HG03457 (cell line): ENCODE measurements around the gene BCORL1.

ENCODE experiments used
- ATAC-seq: cut with Tn5 transposase; IDR thresholded peaks from one replicate; pipeline ENCODE4 v1.9.1; 2021; ENCODE audit warnings: moderate number of reproducible peaks; ENCODE audit not compliant: unreplicated experiment

BCORL1 gene

GRCh38 chrX:129961180-129962083, 21.0 kb upstream of the BCORL1 start:
- ATAC-seq = peak; percentile 91

DNA sequence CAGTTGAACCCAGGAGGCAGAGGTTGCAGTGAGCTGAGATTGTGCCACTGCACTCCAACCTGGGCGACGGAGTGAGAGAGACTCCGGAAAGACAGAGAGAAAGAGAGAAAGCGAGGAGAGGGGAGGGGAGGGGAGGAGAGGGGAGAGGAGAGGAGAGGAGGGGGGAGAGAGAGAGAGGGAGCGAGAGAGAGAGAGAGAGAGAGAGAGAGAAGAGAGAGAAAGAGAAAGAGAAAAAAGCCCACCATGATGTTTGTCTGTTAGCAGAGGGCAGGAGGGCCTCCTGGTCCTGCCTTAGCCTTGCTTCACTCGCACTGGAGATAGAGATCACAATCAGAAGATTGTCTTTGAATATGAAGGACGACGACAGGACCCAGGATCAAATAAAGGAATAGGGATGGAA, 18.7 kb upstream of the BCORL1 start:
- ATAC-seq = no peak

- no peak for ATAC-seq
Measured at GRCh38 chrX:129965166-129965565, 17.3 kb upstream of the BCORL1 start.

GRCh38 chrX:129968968-129969367, 13.5 kb upstream of the BCORL1 start:
- ATAC-seq = no peak

DNA sequence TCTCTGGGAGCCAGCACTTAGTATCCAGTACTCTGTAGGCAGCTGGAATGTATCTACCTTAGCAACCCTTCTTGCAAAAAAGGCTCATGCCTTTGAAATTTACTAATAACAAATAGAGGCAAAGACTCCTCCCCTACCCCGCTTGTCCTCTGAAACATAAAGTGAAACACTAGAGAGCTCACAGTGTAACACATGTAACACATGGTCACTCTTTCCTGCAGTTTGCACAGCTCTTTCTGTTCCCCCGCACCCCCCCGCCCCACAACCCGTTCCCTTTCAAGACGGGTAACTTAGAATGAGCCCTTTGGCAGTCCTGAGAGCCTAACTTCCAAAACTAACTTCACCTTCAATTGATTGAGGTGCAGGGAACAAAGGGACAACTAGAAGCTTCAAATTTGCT, 6.0 kb upstream of the BCORL1 start:
- no peak for ATAC-seq

DNA sequence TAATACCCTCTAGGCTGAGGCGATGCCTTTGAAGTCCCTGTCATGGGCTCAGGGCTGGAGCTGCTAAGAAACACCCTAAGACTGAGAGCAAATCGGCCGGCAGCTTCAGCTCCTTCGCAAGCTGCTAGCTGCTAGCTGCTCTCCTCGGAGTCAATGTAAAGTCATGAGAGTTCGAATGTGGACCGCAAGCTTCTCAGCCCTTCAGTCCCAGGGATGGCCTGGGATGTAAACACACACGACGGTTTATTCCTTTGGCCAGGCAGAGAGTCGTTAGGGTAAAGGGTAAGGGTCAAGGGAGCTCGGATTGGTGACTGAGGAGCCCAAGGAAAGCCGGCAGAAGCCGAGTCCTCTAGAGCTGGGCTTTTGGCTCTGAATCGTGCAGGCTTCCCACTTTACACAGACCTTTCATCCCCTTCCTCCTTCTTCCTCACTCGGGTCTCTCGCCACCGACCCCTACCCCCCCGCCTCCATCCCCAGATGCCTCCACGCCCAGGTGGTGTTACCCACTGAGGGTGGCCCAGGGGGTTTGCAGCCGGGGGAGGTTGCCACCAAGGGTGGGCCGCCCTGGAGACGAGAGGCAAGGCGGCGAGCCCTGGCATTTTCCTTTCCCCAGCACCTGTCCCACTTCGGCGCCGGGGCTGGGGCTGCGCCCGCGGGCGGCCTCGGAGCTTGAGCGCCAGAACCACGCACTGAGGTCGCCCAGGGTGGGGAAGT, 3.1 kb upstream of the BCORL1 start:
- no peak for ATAC-seq

- ATAC-seq = no peak
Measured at GRCh38 chrX:129980001-129980401, 2.4 kb upstream of the BCORL1 start.

- no peak for ATAC-seq
Measured at GRCh38 chrX:129980540-129981199, 1.8 kb upstream of the BCORL1 start.

GRCh38 chrX:129981200-129981553, 1.3 kb upstream of the BCORL1 start:
- ATAC-seq = no peak

DNA sequence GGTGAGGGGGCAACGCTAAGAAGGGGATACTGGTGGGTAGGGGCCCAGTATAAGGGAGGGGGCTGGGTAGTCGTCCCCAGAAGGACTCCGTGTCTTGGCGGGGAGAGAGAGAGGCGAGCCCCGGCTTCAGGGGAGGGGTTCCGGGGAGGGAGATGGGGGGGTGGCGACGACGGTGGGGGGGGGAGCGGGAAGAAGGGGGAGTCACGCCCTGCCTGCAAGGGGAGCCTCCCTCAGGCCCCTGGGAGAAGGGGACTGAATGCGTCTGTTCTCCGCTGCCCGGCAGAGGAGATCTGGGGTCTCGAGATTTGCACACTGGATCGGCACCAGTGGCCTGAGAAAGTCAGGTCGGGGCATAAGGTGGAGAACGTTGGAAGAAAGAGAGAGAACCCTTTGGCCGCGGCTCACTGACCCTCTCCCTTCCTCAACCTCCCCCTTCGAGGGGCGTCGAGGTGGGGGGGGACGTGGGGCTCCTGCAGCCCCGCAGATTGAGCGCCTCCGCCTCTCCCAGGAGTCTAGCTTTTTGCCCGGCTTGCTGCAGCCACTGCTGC, 609 bp upstream of the BCORL1 start:
- no peak for ATAC-seq

DNA sequence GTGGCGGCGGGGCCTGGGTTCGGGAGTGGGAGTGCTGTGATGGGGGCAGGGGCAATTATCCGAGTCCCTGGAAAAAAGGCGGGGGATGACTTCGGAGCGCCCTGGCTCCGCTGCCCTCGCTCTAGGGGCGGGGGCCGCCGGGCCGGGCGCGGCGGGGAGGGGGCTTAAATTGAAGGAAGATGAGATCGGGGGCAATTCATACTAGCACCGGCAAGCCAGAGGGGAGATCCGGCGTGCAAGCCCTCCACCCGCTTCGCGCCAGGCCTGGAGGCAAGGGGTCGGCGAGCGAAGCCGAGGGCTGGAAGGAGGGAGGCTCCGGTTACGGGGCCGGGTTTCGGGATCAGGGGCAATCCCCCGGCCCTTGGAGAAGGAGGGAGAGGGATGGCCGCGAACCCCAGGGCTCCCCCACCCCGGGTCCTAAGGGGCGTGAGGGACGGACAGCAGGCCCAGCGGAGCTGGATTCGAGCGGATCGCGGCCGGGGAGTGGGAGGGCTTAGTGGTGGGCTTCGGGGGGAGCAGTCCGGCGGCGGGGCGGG, 1.2 kb downstream of the BCORL1 start:
- no peak for ATAC-seq

DNA sequence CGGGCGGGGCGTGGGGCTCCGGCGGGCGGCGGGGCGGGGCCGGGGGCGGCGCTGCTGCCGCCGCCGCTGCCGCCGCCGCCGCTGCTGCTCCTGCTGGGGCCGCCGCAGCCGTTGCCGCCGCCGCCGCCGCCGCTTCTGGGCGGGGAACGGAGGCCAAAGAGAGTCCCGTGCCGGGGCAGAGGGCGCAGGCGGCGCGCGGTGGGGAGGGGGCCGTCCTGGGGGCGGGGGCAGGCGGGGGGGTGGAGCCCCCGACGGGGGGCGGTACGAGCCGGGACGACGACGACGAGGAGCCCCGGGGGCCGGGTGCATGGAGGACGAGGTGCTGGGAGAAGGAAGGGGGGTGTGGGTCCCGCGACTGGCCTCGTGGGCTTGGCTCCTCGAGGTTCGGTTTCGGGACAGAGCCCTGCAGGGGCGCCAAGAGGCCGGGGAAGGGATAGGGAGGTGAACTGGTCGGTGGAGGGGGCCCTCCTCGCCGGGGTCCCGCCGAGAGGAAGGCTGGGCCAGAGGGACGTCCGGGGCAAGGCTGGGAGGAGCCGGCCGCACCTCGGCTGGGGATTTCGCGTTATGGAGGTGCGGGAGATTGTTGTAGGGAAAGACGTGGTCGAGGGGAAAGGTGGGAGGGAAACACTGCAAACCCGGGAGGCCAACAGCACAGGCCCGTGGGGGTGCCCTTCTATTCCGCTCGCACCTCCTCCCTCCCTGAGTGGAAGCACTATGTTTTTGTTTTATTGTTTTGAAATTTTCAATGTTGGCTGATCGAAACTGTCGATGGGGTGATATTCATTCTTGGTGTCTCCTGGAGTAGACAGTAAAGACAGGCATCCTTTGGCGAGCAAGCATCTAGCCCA, 1.9 kb downstream of the BCORL1 start:
- ATAC-seq = no peak

- no peak for ATAC-seq
Measured at GRCh38 chrX:129987871-129988270, 5.4 kb downstream of the BCORL1 start.

GRCh38 chrX:129992181-129992580, 9.7 kb downstream of the BCORL1 start:
- ATAC-seq = no peak

- ATAC-seq = no peak
Measured at GRCh38 chrX:129996120-129996519, 13.7 kb downstream of the BCORL1 start.

GRCh38 chrX:129997086-129997485, 14.7 kb downstream of the BCORL1 start:
- no peak for ATAC-seq

GRCh38 chrX:129998021-129998420, 15.6 kb downstream of the BCORL1 start:
- ATAC-seq = no peak

DNA sequence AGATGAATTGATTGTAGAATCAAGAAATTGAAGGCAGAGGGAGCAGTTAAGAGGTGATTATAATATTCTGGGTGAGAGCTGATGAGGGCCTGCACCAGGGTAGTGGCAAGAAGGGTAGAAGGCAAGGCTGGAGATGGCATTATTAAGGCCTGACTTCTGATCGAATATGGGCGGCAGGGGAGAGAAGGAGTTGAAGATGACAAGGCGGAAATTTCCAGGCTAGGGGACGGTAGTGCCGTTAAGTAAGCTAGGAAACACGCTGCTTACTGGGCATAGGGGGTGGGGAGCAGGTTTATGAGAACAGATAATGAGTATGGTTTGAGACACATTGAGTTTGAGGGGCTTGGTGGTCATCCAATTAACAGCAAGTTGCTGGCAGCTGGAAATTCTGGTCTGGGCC, 19.5 kb downstream of the BCORL1 start:
- ATAC-seq = no peak

- ATAC-seq = no peak
Measured at GRCh38 chrX:130002541-130002940, 20.1 kb downstream of the BCORL1 start.

DNA sequence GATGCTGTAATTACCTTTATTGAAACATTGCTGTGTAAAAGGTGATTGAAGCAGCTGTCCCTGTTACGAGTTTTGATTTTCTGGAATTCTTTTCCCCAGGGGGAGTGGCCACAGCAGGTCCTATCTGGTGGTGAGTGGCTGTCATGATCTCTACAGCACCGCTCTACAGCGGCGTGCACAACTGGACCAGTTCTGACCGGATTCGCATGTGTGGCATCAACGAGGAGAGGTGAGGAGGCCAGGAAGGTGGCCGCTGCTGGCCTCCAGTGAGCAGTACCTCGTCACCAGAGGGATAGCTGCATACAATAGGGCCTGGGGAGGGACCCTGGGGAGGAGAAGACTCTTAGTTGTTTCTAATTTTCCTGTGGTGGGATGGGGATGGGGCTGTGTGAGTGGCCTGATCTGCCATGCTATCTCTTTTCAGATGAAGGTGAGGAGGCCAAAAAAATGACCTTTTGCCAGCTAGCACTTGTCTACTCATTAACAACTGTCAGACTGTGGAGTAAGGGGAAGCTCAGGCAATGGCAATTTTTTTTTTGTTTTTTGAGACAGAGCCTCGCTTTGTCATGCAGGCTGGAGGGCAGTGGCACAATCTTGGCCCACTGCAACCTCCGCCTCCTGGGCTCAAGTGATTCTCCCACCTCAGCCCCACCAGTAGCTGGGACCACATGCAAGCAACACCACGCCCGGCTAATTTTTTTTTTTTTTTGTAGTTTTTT, 22.8 kb downstream of the BCORL1 start:
- no peak for ATAC-seq
